OCI-LY3 (cell line): Measurements from ENCODE around the gene SMAD7.

Source experiments
- H2AFZ ChIP-seq: fragments of 200-600, 300-600 bp; shearing (Covaris generic); 2 replicates; pipeline ENCODE4 v1.6.0; 2014; ENCODE audit warnings: antibody characterized with exemption, low read depth, low read length
- H3K27ac ChIP-seq: fragments of 200-600, 300-600 bp; sonication (generic); 2 replicates; pipeline ENCODE4 v1.5.1; 2014; ENCODE audit warnings: mild to moderate bottlenecking, low read length, moderate library complexity, mixed read lengths
- H3K27me3 ChIP-seq: fragments of 200-600, 300-600 bp; sonication (generic); 2 replicates; pipeline ENCODE4 v1.6.1; 2014; ENCODE audit warnings: low read depth, low read length, mixed read lengths
- H3K36me3 ChIP-seq: fragments of 200-600, 300-600 bp; sonication (generic); replicated peaks from 2 replicates; pipeline ENCODE3; 2014; ENCODE audit warnings: low read depth, low read length, mixed read lengths
- H3K4me1 ChIP-seq: fragments of 300-600, 200-600 bp; sonication (generic); 2 replicates; pipeline ENCODE4 v1.6.1; 2014; ENCODE audit warnings: low read length, mixed read lengths
- H3K4me2 ChIP-seq: fragments of 200-600, 300-600 bp; sonication (generic); 2 replicates; pipeline ENCODE4 v1.6.1; 2014; ENCODE audit warnings: low read length, mixed read lengths
- H3K4me3 ChIP-seq: fragments of 300-600, 200-600 bp; sonication (generic); 2 replicates; pipeline ENCODE4 v1.5.1; 2014; ENCODE audit warnings: antibody characterized with exemption, mild to moderate bottlenecking, low read length, moderate library complexity
- H3K79me2 ChIP-seq: fragments of 300-600, 200-600 bp; shearing (Covaris generic); 2 replicates; pipeline ENCODE4 v1.6.1; 2014; ENCODE audit warnings: mild to moderate bottlenecking, low read length, mixed read lengths
- H3K9ac ChIP-seq: fragments of 300-600, 200-600 bp; shearing (Covaris generic); 2 replicates; pipeline ENCODE4 v1.6.0; 2014; ENCODE audit warnings: mild to moderate bottlenecking, low read length, moderate library complexity
- H3K9me3 ChIP-seq: fragments of 200-600, 300-600 bp; shearing (Covaris generic); 2 replicates; pipeline ENCODE4 v1.6.1; 2014; ENCODE audit warnings: low read length, mixed read lengths; ENCODE audit not compliant: insufficient read depth
- H4K20me1 ChIP-seq: fragments of 200-600, 300-600 bp; sonication (generic); 2 replicates; pipeline ENCODE4 v1.6.1; 2016; ENCODE audit warnings: low read length, mixed read lengths; ENCODE audit not compliant: insufficient read depth
- CTCF ChIP-seq: fragments of 200-600, 300-600 bp; sonication (generic); IDR thresholded peaks from 2 replicates; pipeline ENCODE4 v1.5.1; 2014; ENCODE audit warnings: antibody characterized with exemption, low read length, low read depth
- EZH2phosphoT487 ChIP-seq: fragments of 200-600 bp; shearing (Covaris generic); IDR thresholded peaks from 2 replicates; pipeline ENCODE4 v1.6.1; 2018; ENCODE audit warnings: antibody characterized with exemption, mixed run types, low read depth

Gene SMAD7

GRCh38 chr18:48901145-48902022 lies 49.4 kb downstream of the SMAD7 start:
- H3K27me3 ChIP-seq, result peaks cover 22% of the 10 kb centered on the region; the same call in 1 of the 2 replicates
- no peaks in the 10 kb centered on the region for H3K36me3 ChIP-seq
- no peak overlapping the region for H2AFZ ChIP-seq
- no peaks in the 10 kb centered on the region for H3K79me2 ChIP-seq
- TF ChIP-seq EZH2phosphoT487 (no peak), CTCF (no peak)
- peaks cover 16% of the 10 kb centered on the region for H3K4me1 ChIP-seq
- no peaks in the 10 kb centered on the region for H4K20me1 ChIP-seq
- no peak overlapping the region for H3K4me3 ChIP-seq
- H3K9me3 ChIP-seq, result peaks cover 12% of the 10 kb centered on the region; the same call in 1 of the 2 replicates
- no peak overlapping the region for H3K4me2 ChIP-seq
- H3K27ac ChIP-seq, result no peak overlapping the region
- H3K9ac ChIP-seq, result no peak overlapping the region

- peaks cover 12% of the 10 kb centered on the region; the same call in 1 of the 2 replicates for H3K9me3 ChIP-seq
- TF ChIP-seq CTCF (no peak), EZH2phosphoT487 (no peak)
- no peaks in the 10 kb centered on the region for H4K20me1 ChIP-seq
- no peak overlapping the region for H3K4me3 ChIP-seq
- no peaks in the 10 kb centered on the region for H3K79me2 ChIP-seq
- H3K27ac ChIP-seq, result no peak overlapping the region
- no peak overlapping the region for H3K4me2 ChIP-seq
- H3K27me3 ChIP-seq, result peaks cover 15% of the 10 kb centered on the region; the same call in 1 of the 2 replicates
- H2AFZ ChIP-seq, result no peak overlapping the region
- no peaks in the 10 kb centered on the region for H3K36me3 ChIP-seq
- H3K4me1 ChIP-seq, result peaks cover 19% of the 10 kb centered on the region
- H3K9ac ChIP-seq, result no peak overlapping the region
Measured at GRCh38 chr18:48900469-48900868, 50.3 kb downstream of the SMAD7 start.

DNA sequence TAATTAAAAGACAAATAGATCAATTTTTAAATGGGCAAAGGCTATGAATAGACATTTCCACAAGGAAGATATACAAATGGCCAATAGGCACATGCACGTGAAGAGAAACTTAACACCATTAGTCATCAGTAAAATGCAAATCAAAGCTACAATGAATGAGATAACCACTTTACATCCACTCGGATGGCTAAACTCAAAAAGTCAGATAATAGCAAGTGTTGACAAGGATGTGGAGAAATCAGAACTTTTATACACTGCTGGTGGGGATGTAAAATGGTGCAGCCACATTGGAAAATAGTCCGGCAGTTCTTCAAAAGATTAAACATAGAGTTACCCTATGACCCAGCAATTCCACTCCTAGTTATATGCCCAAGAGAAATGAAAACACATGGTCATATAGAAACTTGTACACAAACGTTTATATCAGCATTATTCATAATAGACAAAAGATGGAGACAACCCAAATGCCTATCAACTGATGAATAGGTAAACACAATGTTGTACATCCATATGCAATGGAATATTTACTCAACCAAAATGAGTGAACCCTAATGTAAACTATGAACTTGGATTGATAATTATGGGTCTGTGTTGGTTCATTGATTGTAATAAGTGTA lies 51.1 kb downstream of the SMAD7 start:
- Histone ChIP-seq H3K4me2 (no peak overlapping the region), H3K27me3 (peaks cover 9% of the 10 kb centered on the region; the same call in 1 of the 2 replicates), H3K4me3 (no peak overlapping the region), H3K27ac (no peak overlapping the region), H3K36me3 (no peaks in the 10 kb centered on the region), H2AFZ (no peak overlapping the region), H4K20me1 (no peaks in the 10 kb centered on the region), H3K4me1 (peaks cover 19% of the 10 kb centered on the region), H3K9ac (no peak overlapping the region), H3K9me3 (peaks cover 9% of the 10 kb centered on the region; the same call in 1 of the 2 replicates), H3K79me2 (no peaks in the 10 kb centered on the region)
- TF ChIP-seq CTCF, result no peak

GRCh38 chr18:48898521-48898920 lies 52.2 kb downstream of the SMAD7 start:
- no peaks in the 10 kb centered on the region for H3K36me3 ChIP-seq
- no peak overlapping the region for H3K4me3 ChIP-seq
- peaks cover 19% of the 10 kb centered on the region for H3K4me1 ChIP-seq
- H3K79me2 ChIP-seq, result no peaks in the 10 kb centered on the region
- H4K20me1 ChIP-seq, result no peaks in the 10 kb centered on the region
- H3K9me3 ChIP-seq, result peaks cover 6% of the 10 kb centered on the region; the same call in 1 of the 2 replicates
- no peak overlapping the region for H3K4me2 ChIP-seq
- no peak overlapping the region for H3K27ac ChIP-seq
- no peaks in the 10 kb centered on the region for H3K27me3 ChIP-seq
- no peak overlapping the region for H3K9ac ChIP-seq
- no peak for TF ChIP-seq CTCF
- no peak for TF ChIP-seq EZH2phosphoT487
- H2AFZ ChIP-seq, result no peak overlapping the region
